ENCODE results near the gene DNAJC30.

DNA sequence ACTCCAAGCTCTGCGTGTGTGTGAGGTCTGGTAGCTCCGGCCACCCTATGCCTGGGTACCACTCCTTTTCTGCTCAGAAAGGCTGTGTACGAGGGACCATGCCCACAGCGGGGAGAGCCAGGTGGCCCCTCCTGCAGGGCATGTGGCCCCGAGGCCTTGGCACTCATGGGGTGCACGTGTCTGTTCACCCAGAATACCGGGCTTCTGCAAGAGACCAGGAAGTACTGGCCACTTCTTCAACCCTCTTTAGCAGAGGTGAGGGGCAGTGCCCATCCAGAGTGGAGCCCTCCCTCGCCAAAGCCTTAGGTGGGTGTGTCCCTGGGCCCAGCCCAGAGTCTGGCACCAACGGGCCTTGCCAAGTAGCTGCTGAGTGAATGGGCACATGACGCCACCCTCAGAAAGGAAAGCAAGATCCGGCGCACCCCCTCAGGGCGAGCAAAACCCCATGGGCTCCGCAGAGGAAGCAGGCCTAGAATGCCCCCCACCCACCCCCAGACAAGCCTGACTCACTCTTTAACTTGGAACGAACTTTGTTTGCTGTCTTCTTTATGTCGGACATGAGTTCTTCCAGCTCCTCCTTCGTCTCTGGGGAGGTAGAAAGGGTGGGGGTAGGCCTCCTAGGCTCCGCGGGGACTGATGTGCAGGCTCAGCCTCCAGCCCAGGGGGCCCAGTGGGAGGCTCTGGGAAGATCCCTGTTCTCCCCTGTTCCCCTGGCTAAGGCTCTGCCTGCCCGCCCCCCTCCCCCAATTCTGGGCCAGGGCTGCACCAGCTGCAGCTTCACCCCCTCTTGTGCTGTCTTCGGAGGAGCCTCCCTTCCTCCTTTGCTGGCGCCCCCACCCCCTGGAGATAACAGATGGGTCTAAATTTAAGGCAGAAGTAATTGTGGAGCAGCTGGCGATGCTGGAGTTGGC, 21.6 kb upstream of the DNAJC30 start:
- no peak for TF ChIP-seq TAF1 (IDR thresholded peaks at IDR 0.05; ENCODE audit: low read depth, low read length)
- no peak for TF ChIP-seq SIRT6 (IDR thresholded peaks at IDR 0.05; ENCODE audit: low read length)
- no peak for TF ChIP-seq EP300 (IDR thresholded peaks at IDR 0.05; ENCODE audit: borderline replicate concordance in 1 of 2, low read depth in 2 of 2, low read length in 2 of 2)
- TF ChIP-seq CTCF (IDR thresholded peaks at IDR 0.05; ENCODE audit: control extremely low read depth in 1 of 3, insufficient read depth in 1 of 3, low read depth in 1 of 3, low read length in 3 of 3): no peak
- no peak for TF ChIP-seq YY1 (IDR thresholded peaks at IDR 0.05; ENCODE audit: low read depth, low read length)
- no peak for TF ChIP-seq EZH2 (IDR thresholded peaks at IDR 0.05; ENCODE audit: low read depth, low read length, severe bottlenecking)
- TF ChIP-seq KDM5A (IDR thresholded peaks at IDR 0.05; ENCODE audit: low read length): no peak
- TF ChIP-seq CEBPB (IDR thresholded peaks at IDR 0.05; ENCODE audit: low read depth, low read length): no peak
- TF ChIP-seq PHF8 (conservative IDR thresholded peaks at IDR 0.05; ENCODE audit: low read depth, low read length): no peak
- TF ChIP-seq TBP (IDR thresholded peaks at IDR 0.05; ENCODE audit: low read depth, low read length): no peak
- TF ChIP-seq NANOG (IDR thresholded peaks at IDR 0.05; ENCODE audit: insufficient read depth, low read depth, low read length, poor library complexity, severe bottlenecking): no peak
